Measurements from ENCODE around the gene PLTP. TPM values are rescaled to one million over a fixed set of nuclear protein-coding genes. Genes with fewer than 3 reads are reported as not detected.

PLTP gene
- total and polyA plus RNA-seq, 2 donors (not counting 3 experiments of a cell fraction or from before 2014, with no cell fraction given), result 62.1 to 118 TPM

DNA sequence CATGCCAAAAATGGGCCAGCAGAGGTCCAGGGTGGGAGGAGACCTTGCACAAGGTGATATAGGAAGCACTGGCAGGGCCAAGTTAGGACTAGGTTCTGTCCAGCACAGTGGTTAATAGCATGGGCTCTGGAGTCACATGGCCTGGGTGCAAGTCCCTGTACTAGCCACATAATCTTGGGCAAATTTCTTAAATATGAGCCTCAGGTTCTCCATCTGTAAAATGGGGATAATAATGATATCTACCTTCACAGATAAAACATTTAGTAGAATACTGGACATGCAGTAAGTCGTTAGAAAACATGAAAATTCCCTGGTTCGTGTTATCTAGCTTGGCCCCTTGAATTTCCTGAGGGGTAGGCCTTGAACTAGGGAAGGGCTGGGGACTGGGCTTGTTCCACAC, 14.7 kb downstream of the PLTP start:
- Histone ChIP-seq H3K27me3 (ENCODE audit: control insufficient read depth in 2 of 2, insufficient read depth in 2 of 2, low read length in 2 of 2) (no peaks in the 10 kb centered on the region), H4K20me1 (replicated peaks; ENCODE audit: control insufficient read depth, extremely low read depth, insufficient read depth, low read length) (no peaks in the 10 kb centered on the region), H3K4me1 (ENCODE audit: control insufficient read depth, extremely low read depth, insufficient read depth, low read length) (peaks cover 6% of the 10 kb centered on the region), H3K9me1 (replicated peaks; ENCODE audit: control insufficient read depth, extremely low read depth, insufficient read depth, low read length) (no peaks in the 10 kb centered on the region), H3K36me3 (ENCODE audit: control insufficient read depth in 2 of 2, extremely low read depth in 1 of 2, insufficient read depth in 2 of 2, low read length in 2 of 2) (peaks cover 4 to 34% of the 10 kb centered on the region in 2 experiments), H3K9me3 (replicated peaks; ENCODE audit: control insufficient read depth, insufficient read depth, low read length) (no peaks in the 10 kb centered on the region), H3K4me3 (replicated peaks in 1 of 3; ENCODE audit: insufficient read depth in 1 of 3, low read depth in 1 of 3, low read length in 3 of 3) (no peak overlapping the region), H3K79me2 (ENCODE audit: control insufficient read depth, insufficient read depth, low read length) (no peaks in the 10 kb centered on the region), H3K9ac (replicated peaks; ENCODE audit: extremely low read depth, insufficient read depth, low read length) (no peak overlapping the region), H3K27ac (ENCODE audit: insufficient read depth, low read depth, low read length) (no peak overlapping the region), H2AFZ (ENCODE audit: low read depth, low read length) (no peak overlapping the region), H3K4me2 (ENCODE audit: insufficient read depth, low read length) (no peak overlapping the region)
- BruUV-seq (replicated peaks), result no TSS peak
- ChIA-PET POLR2A (no interaction called here), CTCF (interaction anchor here (0.6 to 0.7 kb wide), 2 partner anchors 13 to 536 kb away, joined by 3 read pairs; no protein-coding TSS in a partner anchor)
- intact Hi-C loops (cut with micrococcal nuclease) (no loop called here), dilution Hi-C loops (cut with MboI; ENCODE audit: extremely low pct_ligation_motif_present, low sequenced_read_pairs) (no loop called here)
- DNase-seq (ENCODE audit: low read depth, low spot score), result no peak
- no peak for FAIRE-seq
- TF ChIP-seq GATA2 (IDR thresholded peaks at IDR 0.05; ENCODE audit: insufficient read depth, insufficient read length, low read depth, low read length) (no peak), MYC (IDR thresholded peaks at IDR 0.05; ENCODE audit: low read depth, low read length) (no peak), POLR2AphosphoS5 (IDR thresholded peaks at IDR 0.05; ENCODE audit: insufficient read depth, low read depth, low read length) (no peak), EZH2 (IDR thresholded peaks at IDR 0.05; ENCODE audit: borderline replicate concordance, low read depth, low read length, severe bottlenecking) (no peak), JUN (IDR thresholded peaks at IDR 0.05; ENCODE audit: borderline replicate concordance, insufficient read depth, insufficient read length, low read depth) (no peak), FOS (IDR thresholded peaks at IDR 0.05; ENCODE audit: borderline replicate concordance, insufficient read depth, low read length) (no peak), POLR2A (IDR thresholded peaks at IDR 0.05; ENCODE audit: low read depth, low read length) (no peak)
- TF ChIP-seq, protein P1, sequence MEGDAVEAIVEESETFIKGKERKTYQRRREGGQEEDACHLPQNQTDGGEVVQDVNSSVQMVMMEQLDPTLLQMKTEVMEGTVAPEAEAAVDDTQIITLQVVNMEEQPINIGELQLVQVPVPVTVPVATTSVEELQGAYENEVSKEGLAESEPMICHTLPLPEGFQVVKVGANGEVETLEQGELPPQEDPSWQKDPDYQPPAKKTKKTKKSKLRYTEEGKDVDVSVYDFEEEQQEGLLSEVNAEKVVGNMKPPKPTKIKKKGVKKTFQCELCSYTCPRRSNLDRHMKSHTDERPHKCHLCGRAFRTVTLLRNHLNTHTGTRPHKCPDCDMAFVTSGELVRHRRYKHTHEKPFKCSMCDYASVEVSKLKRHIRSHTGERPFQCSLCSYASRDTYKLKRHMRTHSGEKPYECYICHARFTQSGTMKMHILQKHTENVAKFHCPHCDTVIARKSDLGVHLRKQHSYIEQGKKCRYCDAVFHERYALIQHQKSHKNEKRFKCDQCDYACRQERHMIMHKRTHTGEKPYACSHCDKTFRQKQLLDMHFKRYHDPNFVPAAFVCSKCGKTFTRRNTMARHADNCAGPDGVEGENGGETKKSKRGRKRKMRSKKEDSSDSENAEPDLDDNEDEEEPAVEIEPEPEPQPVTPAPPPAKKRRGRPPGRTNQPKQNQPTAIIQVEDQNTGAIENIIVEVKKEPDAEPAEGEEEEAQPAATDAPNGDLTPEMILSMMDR (IDR thresholded peaks at IDR 0.05; ENCODE audit: extremely low read depth in 1 of 2, insufficient read depth in 1 of 2, low read depth in 1 of 2, low read length in 2 of 2), result no peak
- TF ChIP-seq, protein P2, sequence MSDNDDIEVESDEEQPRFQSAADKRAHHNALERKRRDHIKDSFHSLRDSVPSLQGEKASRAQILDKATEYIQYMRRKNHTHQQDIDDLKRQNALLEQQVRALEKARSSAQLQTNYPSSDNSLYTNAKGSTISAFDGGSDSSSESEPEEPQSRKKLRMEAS (IDR thresholded peaks at IDR 0.05; ENCODE audit: insufficient read depth, insufficient read length), result no peak
